ENCODE data around the gene RIN3.
A peak's percentile ranks its signal among the peaks of the same experiment; 100 is the strongest.

Gene RIN3

DNA sequence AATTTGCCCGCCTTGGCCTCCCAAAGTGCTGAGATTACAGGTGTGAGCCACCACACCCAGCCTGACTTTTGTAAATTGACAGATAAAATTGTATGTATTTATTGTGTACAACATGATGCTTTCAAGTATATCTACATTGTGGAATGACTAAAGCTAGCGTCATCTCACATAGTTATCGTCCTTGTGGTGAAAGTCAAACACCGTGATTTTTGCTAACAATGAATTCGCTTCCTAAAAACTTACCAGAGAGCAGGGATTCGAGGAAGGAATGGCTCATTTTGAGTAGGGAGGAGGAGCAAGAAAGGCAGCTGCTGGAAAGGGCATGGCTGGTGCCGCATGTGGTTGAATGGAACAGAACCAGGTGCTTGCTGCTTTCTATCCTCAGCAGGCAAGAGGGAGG is 149.5 kb downstream of the RIN3 start:
- DNase-seq (ENCODE audit: low read depth in 2 of 2) = peak; percentile 20 to 57
- H3K4me3 ChIP-seq (replicated peaks in 1 of 2; ENCODE audit: low read depth in 2 of 2, low read length in 2 of 2) = no peak overlapping the region
- TF ChIP-seq, protein P1, sequence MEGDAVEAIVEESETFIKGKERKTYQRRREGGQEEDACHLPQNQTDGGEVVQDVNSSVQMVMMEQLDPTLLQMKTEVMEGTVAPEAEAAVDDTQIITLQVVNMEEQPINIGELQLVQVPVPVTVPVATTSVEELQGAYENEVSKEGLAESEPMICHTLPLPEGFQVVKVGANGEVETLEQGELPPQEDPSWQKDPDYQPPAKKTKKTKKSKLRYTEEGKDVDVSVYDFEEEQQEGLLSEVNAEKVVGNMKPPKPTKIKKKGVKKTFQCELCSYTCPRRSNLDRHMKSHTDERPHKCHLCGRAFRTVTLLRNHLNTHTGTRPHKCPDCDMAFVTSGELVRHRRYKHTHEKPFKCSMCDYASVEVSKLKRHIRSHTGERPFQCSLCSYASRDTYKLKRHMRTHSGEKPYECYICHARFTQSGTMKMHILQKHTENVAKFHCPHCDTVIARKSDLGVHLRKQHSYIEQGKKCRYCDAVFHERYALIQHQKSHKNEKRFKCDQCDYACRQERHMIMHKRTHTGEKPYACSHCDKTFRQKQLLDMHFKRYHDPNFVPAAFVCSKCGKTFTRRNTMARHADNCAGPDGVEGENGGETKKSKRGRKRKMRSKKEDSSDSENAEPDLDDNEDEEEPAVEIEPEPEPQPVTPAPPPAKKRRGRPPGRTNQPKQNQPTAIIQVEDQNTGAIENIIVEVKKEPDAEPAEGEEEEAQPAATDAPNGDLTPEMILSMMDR (IDR thresholded peaks at IDR 0.05; ENCODE audit: low read depth, low read length) = no peak

DNA sequence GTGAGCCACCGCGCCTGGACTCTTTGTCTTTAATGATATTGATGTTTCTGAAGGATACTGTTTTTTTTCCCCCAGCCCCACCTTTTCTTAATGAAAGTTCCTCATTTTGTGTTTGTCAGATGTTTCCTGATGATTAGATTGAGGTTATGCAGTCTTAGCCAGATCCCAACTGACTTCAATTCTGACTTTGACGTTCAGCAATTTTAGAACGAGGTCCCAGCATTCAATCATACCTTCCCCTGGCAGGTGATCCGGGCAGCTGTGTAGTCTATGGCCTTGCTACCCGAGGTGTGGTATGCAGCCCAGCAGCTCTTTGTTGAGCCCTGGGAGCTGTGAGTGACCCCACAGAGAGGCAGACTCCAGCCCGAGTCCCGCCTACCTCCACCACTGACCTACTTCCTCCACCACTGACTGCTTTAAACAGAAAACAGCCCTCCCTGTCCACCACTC is 152.1 kb downstream of the RIN3 start:
- no peak for DNase-seq (ENCODE audit: low read depth in 2 of 2)
- H3K4me3 ChIP-seq (replicated peaks in 1 of 2; ENCODE audit: low read depth in 2 of 2, low read length in 2 of 2) = no peak overlapping the region
- TF ChIP-seq, protein P1 (IDR thresholded peaks at IDR 0.05; ENCODE audit: low read depth, low read length) = no peak

DNA sequence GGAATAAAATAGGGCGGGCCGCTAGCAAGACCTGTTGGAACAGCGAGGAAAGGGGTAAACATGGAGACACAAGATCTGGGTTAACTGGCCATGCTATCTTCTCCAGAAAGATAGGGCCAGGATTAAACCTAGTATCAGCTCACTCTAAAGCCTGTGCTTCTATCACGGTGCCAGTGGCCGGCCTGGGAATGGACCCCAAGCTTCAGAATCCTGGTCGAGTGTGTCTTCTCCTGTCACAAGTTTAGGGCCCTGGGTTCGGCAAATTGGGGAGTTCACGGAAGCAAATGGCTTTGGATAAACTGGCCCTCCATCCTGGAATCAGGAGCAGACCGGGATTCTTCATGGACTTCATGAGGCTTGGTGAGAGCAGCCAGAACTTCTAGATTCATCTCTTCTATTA is 152.7 kb downstream of the RIN3 start:
- no peak overlapping the region for H3K4me3 ChIP-seq (replicated peaks in 1 of 2; ENCODE audit: low read depth in 2 of 2, low read length in 2 of 2)
- TF ChIP-seq, protein P1 (IDR thresholded peaks at IDR 0.05; ENCODE audit: low read depth, low read length) = no peak
- no peak for DNase-seq (ENCODE audit: low read depth in 2 of 2)

DNA sequence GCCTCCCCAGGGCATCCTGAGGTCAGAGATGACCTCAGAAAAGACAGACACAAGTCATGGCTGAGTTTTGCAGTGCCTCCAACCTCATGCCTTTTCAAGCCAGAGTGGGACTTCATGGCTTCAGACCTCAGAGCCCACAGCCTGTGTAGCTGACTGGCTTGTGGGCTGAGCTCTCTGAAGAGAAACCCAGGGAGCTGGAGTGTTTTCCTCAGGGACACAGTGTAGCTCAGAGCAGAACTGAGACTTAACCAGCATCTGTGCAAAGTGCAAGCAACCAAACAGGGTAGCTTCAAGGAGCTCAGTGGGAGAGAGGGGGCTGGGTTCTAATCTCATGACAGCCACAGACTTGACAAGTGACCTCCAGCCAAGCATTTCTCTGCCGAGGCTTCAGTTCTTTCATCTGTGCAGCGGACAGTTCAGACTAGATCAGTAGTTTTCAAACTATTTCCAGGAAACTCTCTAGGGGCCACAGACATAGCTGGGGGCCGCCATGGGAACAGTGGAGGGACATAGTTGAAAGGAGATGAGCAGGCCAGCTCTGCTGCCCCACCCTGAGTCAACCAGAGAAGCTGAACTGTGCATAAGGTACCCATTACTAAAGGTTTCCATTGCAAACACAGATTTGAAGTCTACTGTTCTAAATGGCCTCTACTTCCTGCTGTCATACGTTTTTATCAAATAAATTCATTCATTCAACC is 154.8 kb downstream of the RIN3 start:
- H3K4me3 ChIP-seq (replicated peaks in 1 of 2; ENCODE audit: low read depth in 2 of 2, low read length in 2 of 2) = no peak overlapping the region
- DNase-seq (ENCODE audit: low read depth in 2 of 2) = no peak
- TF ChIP-seq, protein P1 (IDR thresholded peaks at IDR 0.05; ENCODE audit: low read depth, low read length) = no peak

DNA sequence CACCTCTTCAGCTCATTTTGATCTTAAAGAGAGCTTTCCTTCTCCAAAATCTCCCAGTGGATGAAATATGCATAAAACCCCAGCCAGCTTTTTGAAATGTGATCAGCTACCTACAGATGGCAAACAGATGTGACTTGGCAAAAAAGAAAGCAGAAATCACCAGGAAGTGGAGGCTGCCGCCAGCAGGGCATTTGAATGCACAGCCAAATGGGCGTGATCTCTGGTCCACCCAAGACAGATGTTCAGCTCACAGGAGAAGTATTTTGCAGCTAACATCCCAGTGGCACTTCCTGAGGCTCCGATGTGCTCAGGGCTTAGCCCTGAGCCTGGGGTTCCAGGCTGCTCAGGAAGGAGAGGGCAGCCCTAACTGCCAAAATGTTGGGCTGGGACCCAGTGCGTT is 156.6 kb downstream of the RIN3 start:
- peak; percentile 71 to 81 for DNase-seq (ENCODE audit: low read depth in 2 of 2)
- TF ChIP-seq, protein P1 (IDR thresholded peaks at IDR 0.05; ENCODE audit: low read depth, low read length) = peak; percentile 32
- no peak overlapping the region for H3K4me3 ChIP-seq (replicated peaks in 1 of 2; ENCODE audit: low read depth in 2 of 2, low read length in 2 of 2)

DNA sequence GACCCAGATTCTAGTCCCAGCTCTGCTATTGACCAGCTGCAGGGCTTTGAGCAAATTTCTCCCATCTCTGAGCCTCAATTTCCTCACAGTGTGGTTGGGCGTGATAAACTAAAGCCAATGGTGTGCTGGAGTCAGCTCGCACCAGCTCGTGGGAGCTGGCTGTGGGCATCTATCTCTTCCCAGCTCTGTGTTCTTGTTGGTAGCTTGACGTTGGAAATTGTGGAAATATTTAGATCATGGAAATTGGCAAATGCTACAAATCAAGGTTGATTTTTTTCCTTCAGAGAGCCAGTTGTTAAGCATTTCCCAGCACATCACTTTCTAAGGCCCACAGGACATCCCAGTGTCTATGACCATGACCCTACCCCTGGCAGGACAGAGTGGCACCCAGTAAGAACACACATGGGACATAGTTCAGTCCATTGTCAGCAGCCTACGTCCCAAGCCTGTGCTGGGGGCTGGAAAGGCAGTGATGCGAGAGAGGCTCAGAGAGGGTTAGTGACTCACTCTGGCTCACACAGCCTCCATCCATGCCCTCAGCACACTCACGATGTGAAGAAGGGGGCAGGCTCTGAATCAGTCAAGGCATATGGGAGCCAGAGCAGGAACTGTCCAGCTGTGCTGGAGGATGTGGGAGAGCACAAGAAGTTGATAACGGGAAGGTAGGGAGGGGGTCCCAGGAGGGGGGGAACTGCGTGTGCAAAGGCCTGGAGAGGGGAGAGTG is 157.2 kb downstream of the RIN3 start:
- DNase-seq (ENCODE audit: low read depth in 2 of 2) = peak in 1 of 2 donors; percentile 51
- TF ChIP-seq, protein P1 (IDR thresholded peaks at IDR 0.05; ENCODE audit: low read depth, low read length) = no peak
- H3K4me3 ChIP-seq (replicated peaks in 1 of 2; ENCODE audit: low read depth in 2 of 2, low read length in 2 of 2) = no peak overlapping the region

Data from cardiac fibroblast (primary cell).